ENCODE data around the gene SNCAIP. TPM values are rescaled to one million over a fixed set of nuclear protein-coding genes. Genes with fewer than 3 reads are reported as not detected.

Gene SNCAIP
- total and polyA plus RNA-seq, 2 of the 4 experiments (the other 2 are of a cell fraction) = 15.3 to 19.0 TPM

DNA sequence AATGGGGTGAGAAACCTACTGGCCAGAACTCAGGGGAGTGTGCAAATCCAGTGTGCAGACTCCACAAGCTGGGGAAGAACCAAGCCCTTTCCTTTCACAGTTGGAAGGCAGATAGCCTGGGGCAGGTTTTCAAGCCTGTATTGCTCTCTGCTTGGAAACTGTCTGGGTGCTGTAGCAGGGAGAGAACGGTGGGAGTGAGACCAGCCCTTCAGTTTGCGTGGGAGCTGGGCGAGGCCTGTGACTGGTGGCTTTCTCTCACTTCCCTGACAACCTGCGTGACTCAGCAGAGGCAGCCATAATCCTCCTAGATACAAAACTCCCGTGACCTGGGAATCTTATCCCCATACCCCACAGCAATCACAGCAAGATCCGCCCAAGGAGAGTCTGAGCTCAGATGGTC lies 44.9 kb upstream of the SNCAIP start:
- Histone ChIP-seq H3K56ac (ENCODE audit: extremely low read depth, insufficient read depth, low read length) (no peak overlapping the region), H3K4me3 (ENCODE audit: insufficient read depth, low read depth, low read length) (no peak overlapping the region), H3K4ac (ENCODE audit: low read depth, low read length) (no peak overlapping the region), H2AFZ (replicated peaks; ENCODE audit: low read length, poor library complexity) (no peak overlapping the region), H3K27me3 (ENCODE audit: control insufficient read depth, insufficient read depth, low read length) (no peaks in the 10 kb centered on the region), H2BK20ac (ENCODE audit: low read depth, low read length) (no peak overlapping the region), H4K8ac (ENCODE audit: low read depth in 2 of 2, low read length in 2 of 2) (no peak overlapping the region), H3K36me3 (ENCODE audit: control insufficient read depth, insufficient read depth, low read length) (no peaks in the 10 kb centered on the region), H2BK5ac (ENCODE audit: low read depth, low read length, poor library complexity, severe bottlenecking) (no peak overlapping the region), H2AK5ac (ENCODE audit: low read depth, low read length) (no peak overlapping the region), H2BK120ac (ENCODE audit: low read depth, low read length) (no peak overlapping the region), H2BK15ac (ENCODE audit: low read depth, low read length) (no peak overlapping the region), H3K9ac (ENCODE audit: low read depth, low read length) (no peak overlapping the region), H4K91ac (ENCODE audit: insufficient read depth, low read depth, low read length) (no peak overlapping the region), H2AK9ac (replicated peaks; ENCODE audit: low read depth, low read length, poor library complexity) (no peak overlapping the region), H3K14ac (replicated peaks; ENCODE audit: low read depth, low read length) (no peak overlapping the region), H3K27ac (ENCODE audit: insufficient read depth, low read length) (no peak overlapping the region), H3K79me1 (ENCODE audit: low read depth in 1 of 2, low read length in 2 of 2) (no peaks in the 10 kb centered on the region), H3K9me1 (ENCODE audit: insufficient read depth, low read length) (no peaks in the 10 kb centered on the region), H4K20me1 (ENCODE audit: insufficient read depth, low read length) (no peaks in the 10 kb centered on the region), H3K23ac (ENCODE audit: low read depth, low read length) (no peak overlapping the region), H3K18ac (ENCODE audit: low read depth, low read length) (no peak overlapping the region), H3K4me1 (ENCODE audit: control insufficient read depth, insufficient read depth, low read length) (peaks cover 3% of the 10 kb centered on the region), H4K5ac (ENCODE audit: low read depth, low read length) (no peak overlapping the region), H3K4me2 (ENCODE audit: low read depth, low read length) (no peak overlapping the region), H3K9me3 (ENCODE audit: control insufficient read depth, insufficient read depth, low read length) (no peaks in the 10 kb centered on the region)
- in situ Hi-C loops (cut with MboI; ENCODE audit: low sequenced_read_pairs) = no loop called here
- CTCF ChIA-PET = no interaction called here
- ATAC-seq (ENCODE audit: low read depth) (no peak), DNase-seq (no peak)
- no TSS peak for BruUV-seq (replicated peaks)
- WGBS, 2 experiments (ENCODE audit: extremely low coverage in 2 of 2, insufficient read length in 1 of 2) = no CpG with 5 or more reads among the region's 6 CpGs
- dilution Hi-C loops (cut with HindIII; ENCODE audit: low sequenced_read_pairs, unreplicated experiment) = no loop called here
- POLR2A ChIA-PET (ENCODE audit: unreplicated experiment) = no interaction called here
- intact Hi-C loops (cut with micrococcal nuclease) = no loop called here
- no peak for TF ChIP-seq SMC3 (IDR thresholded peaks at IDR 0.05; ENCODE audit: low read depth, low read length)
- no peak for TF ChIP-seq RFX5 (IDR thresholded peaks at IDR 0.05; ENCODE audit: low read depth, low read length)
- TF ChIP-seq, protein P1, sequence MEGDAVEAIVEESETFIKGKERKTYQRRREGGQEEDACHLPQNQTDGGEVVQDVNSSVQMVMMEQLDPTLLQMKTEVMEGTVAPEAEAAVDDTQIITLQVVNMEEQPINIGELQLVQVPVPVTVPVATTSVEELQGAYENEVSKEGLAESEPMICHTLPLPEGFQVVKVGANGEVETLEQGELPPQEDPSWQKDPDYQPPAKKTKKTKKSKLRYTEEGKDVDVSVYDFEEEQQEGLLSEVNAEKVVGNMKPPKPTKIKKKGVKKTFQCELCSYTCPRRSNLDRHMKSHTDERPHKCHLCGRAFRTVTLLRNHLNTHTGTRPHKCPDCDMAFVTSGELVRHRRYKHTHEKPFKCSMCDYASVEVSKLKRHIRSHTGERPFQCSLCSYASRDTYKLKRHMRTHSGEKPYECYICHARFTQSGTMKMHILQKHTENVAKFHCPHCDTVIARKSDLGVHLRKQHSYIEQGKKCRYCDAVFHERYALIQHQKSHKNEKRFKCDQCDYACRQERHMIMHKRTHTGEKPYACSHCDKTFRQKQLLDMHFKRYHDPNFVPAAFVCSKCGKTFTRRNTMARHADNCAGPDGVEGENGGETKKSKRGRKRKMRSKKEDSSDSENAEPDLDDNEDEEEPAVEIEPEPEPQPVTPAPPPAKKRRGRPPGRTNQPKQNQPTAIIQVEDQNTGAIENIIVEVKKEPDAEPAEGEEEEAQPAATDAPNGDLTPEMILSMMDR (conservative IDR thresholded peaks at IDR 0.05; ENCODE audit: low read depth, low read length) = no peak
- TF ChIP-seq RAD21 (IDR thresholded peaks at IDR 0.05; ENCODE audit: low read length) = no peak

All from IMR-90 (cell line).